SK-N-SH treated with all-trans-retinoic acid at 6 μM for 48 hours (cell line): ENCODE data around the gene HIPK3.

Experiments used
- ATAC-seq: fragments of 200-7000 bp; cut with Tn5 transposase; 3 replicates; pipeline ENCODE4 v1.9.1; 2020; ENCODE audit warnings: mild to moderate bottlenecking, moderate library complexity
- ARNTL ChIP-seq: fragments of 450-650 bp; formaldehyde crosslinking; IDR thresholded peaks from 2 replicates; pipeline ENCODE4 v1.5.0; 2020; ENCODE audit warnings: low read depth, mild to moderate bottlenecking, moderate library complexity, borderline replicate concordance
- BACH2 ChIP-seq: fragments of 250-450 bp; sonication (Bioruptor Pico); IDR thresholded peaks from 2 replicates; pipeline ENCODE4 v1.9.0; 2021; ENCODE audit warnings: mild to moderate bottlenecking, borderline replicate concordance
- CREB5 ChIP-seq: fragments of 250-450 bp; sonication (Bioruptor Pico); IDR thresholded peaks from 2 replicates; pipeline ENCODE4 v1.5.1; 2020; ENCODE audit warnings: low read depth, mild to moderate bottlenecking, moderate library complexity
- CSDC2 ChIP-seq: fragments of 250-450 bp; sonication (Bioruptor Pico); IDR thresholded peaks from 2 replicates; pipeline ENCODE4 v1.5.0; 2020; ENCODE audit warnings: mild to moderate bottlenecking, moderate library complexity
- ESRRG ChIP-seq: fragments of 250-450 bp; sonication (Bioruptor Pico); IDR thresholded peaks from 2 replicates; pipeline ENCODE4 v1.6.1; 2021; ENCODE audit warnings: mild to moderate bottlenecking
- GLIS3 ChIP-seq: fragments of 250-450 bp; sonication (Bioruptor Pico); IDR thresholded peaks from 2 replicates; pipeline ENCODE4 v1.5.0; 2020; ENCODE audit warnings: mild to moderate bottlenecking, moderate library complexity
- ISL1 ChIP-seq: fragments of 250-450 bp; sonication (Bioruptor Pico); IDR thresholded peaks from 2 replicates; pipeline ENCODE4 v2.1.2; 2022; ENCODE audit warnings: mild to moderate bottlenecking, moderate library complexity
- OSR1 ChIP-seq: fragments of 250-450 bp; sonication (Bioruptor Pico); IDR thresholded peaks from 2 replicates; pipeline ENCODE4 v1.8.0; 2022; ENCODE audit warnings: moderate library complexity, mild to moderate bottlenecking, inconsistent platforms
- PATZ1 ChIP-seq: fragments of 250-450 bp; sonication (Bioruptor Pico); IDR thresholded peaks from 2 replicates; pipeline ENCODE4 v1.8.0; 2020; ENCODE audit warnings: mild to moderate bottlenecking, moderate library complexity, borderline replicate concordance
- POU6F1 ChIP-seq: fragments of 250-450 bp; sonication (Bioruptor Pico); IDR thresholded peaks from 2 replicates; pipeline ENCODE4 v1.8.0; 2021; ENCODE audit warnings: low read depth, mild to moderate bottlenecking, moderate library complexity, borderline replicate concordance
- RARB ChIP-seq: fragments of 250-450 bp; sonication (Bioruptor Pico); IDR thresholded peaks from 2 replicates; pipeline ENCODE4 v1.8.0; 2021; ENCODE audit warnings: mild to moderate bottlenecking, moderate library complexity
- SNAI2 ChIP-seq: fragments of 250-450 bp; sonication (Bioruptor Pico); IDR thresholded peaks from 2 replicates; pipeline ENCODE4 v1.5.0; 2020; ENCODE audit warnings: mild to moderate bottlenecking, moderate library complexity
- TOX ChIP-seq: fragments of 250-450 bp; sonication (Bioruptor Pico); IDR thresholded peaks from 2 replicates; pipeline ENCODE4 v1.8.0; 2021; ENCODE audit warnings: mild to moderate bottlenecking, moderate library complexity, borderline replicate concordance
- ZC3H10 ChIP-seq: fragments of 250-450 bp; sonication (Bioruptor Pico); IDR thresholded peaks from 2 replicates; pipeline ENCODE4 v1.5.1; 2021; ENCODE audit warnings: mild to moderate bottlenecking, moderate library complexity
- ZFP3 ChIP-seq: fragments of 250-450 bp; sonication (Bioruptor Pico); IDR thresholded peaks from 2 replicates; pipeline ENCODE4 v1.5.0; 2020; ENCODE audit warnings: mild to moderate bottlenecking, moderate library complexity
- ZFP30 ChIP-seq: fragments of 450-650 bp; formaldehyde crosslinking; IDR thresholded peaks from 2 replicates; pipeline ENCODE4 v1.5.0; 2022; ENCODE audit warnings: mild to moderate bottlenecking, moderate library complexity
- ZNF565 ChIP-seq: fragments of 450-650 bp; formaldehyde crosslinking; conservative IDR thresholded peaks from 2 replicates; pipeline ENCODE4 v1.5.0; 2020; ENCODE audit warnings: low read depth, mild to moderate bottlenecking, moderate library complexity
- ZNF70 ChIP-seq: fragments of 450-650 bp; formaldehyde crosslinking; IDR thresholded peaks from 2 replicates; pipeline ENCODE4 v1.5.0; 2020; ENCODE audit warnings: mild to moderate bottlenecking, moderate library complexity
- ZNF8 ChIP-seq: fragments of 450-650 bp; formaldehyde crosslinking; IDR thresholded peaks from 2 replicates; pipeline ENCODE4 v1.5.0; 2020; ENCODE audit warnings: mild to moderate bottlenecking, moderate library complexity
- TF ChIP-seq, protein P1 (sequence below): fragments of 250-450 bp; sonication (Bioruptor Pico); IDR thresholded peaks from 2 replicates; pipeline ENCODE4 v1.5.1; 2021; ENCODE audit warnings: mild to moderate bottlenecking, moderate library complexity
- TF ChIP-seq, protein P2 (sequence below): fragments of 250-450 bp; sonication (Bioruptor Pico); IDR thresholded peaks from 2 replicates; pipeline ENCODE4 v1.5.0; 2020; ENCODE audit warnings: mild to moderate bottlenecking, moderate library complexity

HIPK3 gene

GRCh38 chr11:33257160-33257896 is at the start of gene HIPK3:
Gene HIPK3 (plus strand): TSS chr11:33257381.
- TF ChIP-seq SNAI2 (CRISPR knock-in tag), result no peak
- TF ChIP-seq ZFP30, result peak; percentile 22; the same call in 1 of the 2 replicates
- TF ChIP-seq TOX (CRISPR knock-in tag), result no peak
- no peak for TF ChIP-seq GLIS3 (CRISPR knock-in tag)
- TF ChIP-seq POU6F1, result no peak
- TF ChIP-seq, protein P1, sequence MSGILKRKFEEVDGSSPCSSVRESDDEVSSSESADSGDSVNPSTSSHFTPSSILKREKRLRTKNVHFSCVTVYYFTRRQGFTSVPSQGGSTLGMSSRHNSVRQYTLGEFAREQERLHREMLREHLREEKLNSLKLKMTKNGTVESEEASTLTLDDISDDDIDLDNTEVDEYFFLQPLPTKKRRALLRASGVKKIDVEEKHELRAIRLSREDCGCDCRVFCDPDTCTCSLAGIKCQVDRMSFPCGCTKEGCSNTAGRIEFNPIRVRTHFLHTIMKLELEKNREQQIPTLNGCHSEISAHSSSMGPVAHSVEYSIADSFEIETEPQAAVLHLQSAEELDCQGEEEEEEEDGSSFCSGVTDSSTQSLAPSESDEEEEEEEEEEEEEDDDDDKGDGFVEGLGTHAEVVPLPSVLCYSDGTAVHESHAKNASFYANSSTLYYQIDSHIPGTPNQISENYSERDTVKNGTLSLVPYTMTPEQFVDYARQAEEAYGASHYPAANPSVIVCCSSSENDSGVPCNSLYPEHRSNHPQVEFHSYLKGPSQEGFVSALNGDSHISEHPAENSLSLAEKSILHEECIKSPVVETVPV, result no peak
- TF ChIP-seq ARNTL (CRISPR knock-in tag), result no peak
- TF ChIP-seq ESRRG (CRISPR knock-in tag), result no peak
- TF ChIP-seq RARB (CRISPR knock-in tag), result no peak
- TF ChIP-seq, protein P2, sequence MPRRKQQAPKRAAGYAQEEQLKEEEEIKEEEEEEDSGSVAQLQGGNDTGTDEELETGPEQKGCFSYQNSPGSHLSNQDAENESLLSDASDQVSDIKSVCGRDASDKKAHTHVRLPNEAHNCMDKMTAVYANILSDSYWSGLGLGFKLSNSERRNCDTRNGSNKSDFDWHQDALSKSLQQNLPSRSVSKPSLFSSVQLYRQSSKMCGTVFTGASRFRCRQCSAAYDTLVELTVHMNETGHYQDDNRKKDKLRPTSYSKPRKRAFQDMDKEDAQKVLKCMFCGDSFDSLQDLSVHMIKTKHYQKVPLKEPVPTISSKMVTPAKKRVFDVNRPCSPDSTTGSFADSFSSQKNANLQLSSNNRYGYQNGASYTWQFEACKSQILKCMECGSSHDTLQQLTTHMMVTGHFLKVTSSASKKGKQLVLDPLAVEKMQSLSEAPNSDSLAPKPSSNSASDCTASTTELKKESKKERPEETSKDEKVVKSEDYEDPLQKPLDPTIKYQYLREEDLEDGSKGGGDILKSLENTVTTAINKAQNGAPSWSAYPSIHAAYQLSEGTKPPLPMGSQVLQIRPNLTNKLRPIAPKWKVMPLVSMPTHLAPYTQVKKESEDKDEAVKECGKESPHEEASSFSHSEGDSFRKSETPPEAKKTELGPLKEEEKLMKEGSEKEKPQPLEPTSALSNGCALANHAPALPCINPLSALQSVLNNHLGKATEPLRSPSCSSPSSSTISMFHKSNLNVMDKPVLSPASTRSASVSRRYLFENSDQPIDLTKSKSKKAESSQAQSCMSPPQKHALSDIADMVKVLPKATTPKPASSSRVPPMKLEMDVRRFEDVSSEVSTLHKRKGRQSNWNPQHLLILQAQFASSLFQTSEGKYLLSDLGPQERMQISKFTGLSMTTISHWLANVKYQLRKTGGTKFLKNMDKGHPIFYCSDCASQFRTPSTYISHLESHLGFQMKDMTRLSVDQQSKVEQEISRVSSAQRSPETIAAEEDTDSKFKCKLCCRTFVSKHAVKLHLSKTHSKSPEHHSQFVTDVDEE (CRISPR knock-in tag), result no peak
- TF ChIP-seq ZFP3 (CRISPR knock-in tag), result no peak
- no peak for TF ChIP-seq OSR1
- TF ChIP-seq CREB5 (CRISPR knock-in tag), result no peak
- 0 out of 2 replicates have a peak, but pooled peaks have one; percentile 29 for TF ChIP-seq ZC3H10
- no peak for TF ChIP-seq ZNF565
- no peak for TF ChIP-seq ZNF70
- TF ChIP-seq ISL1 (CRISPR knock-in tag), result no peak
- ATAC-seq, result peak; percentile 87

GRCh38 chr11:33207408-33207985 is 49.7 kb upstream of the HIPK3 start:
- TF ChIP-seq ZFP3 (CRISPR knock-in tag), result no peak
- no peak for TF ChIP-seq ZFP30
- TF ChIP-seq CSDC2 (CRISPR knock-in tag), result no peak
- TF ChIP-seq ZNF565, result no peak
- TF ChIP-seq ARNTL (CRISPR knock-in tag), result no peak
- no peak for TF ChIP-seq PATZ1
- TF ChIP-seq SNAI2 (CRISPR knock-in tag), result no peak
- no peak for TF ChIP-seq POU6F1
- TF ChIP-seq, protein P2 (CRISPR knock-in tag), result no peak
- no peak for TF ChIP-seq ESRRG (CRISPR knock-in tag)
- no peak for TF ChIP-seq ZNF8 (CRISPR knock-in tag)
- no peak for TF ChIP-seq TOX (CRISPR knock-in tag)
- TF ChIP-seq BACH2, result no peak
- TF ChIP-seq, protein P1, result no peak
- TF ChIP-seq OSR1, result no peak
- TF ChIP-seq RARB (CRISPR knock-in tag), result no peak
- no peak for ATAC-seq
